Measurements from ENCODE around the gene NUP98.
"Not testable (repeated sequence)": the region's sequence is repeated elsewhere in the genome, so short reads cannot be mapped to it uniquely, and the experiment has no call there.

The NUP98 gene

DNA sequence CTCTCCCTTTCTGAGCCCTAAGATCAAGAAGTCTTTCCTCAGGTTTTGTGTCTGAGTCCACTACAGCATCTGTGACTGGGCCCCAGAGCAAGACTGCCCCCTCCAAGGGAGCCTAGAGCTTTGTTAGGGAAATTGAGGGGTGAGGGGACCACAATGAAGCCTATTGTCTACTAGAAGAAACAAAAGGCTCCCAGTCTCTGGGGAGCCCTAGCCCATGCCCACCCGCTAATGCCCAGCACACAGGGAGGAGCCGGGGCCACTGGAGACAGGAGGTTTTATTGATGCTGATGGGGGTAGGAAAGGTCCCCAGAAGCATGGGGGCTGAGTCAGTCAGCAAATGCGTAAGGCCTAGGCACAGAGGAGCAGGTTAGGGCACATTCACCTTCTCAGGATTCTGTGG, 29.4 kb upstream of the NUP98 start:
- no peak for DNase-seq (ENCODE audit: low read depth in 3 of 3)

- no peak for DNase-seq (ENCODE audit: low read depth in 3 of 3)
These were observed 28.3 kb upstream of the NUP98 start for GRCh38 chr11:3825473-3826154.

DNA sequence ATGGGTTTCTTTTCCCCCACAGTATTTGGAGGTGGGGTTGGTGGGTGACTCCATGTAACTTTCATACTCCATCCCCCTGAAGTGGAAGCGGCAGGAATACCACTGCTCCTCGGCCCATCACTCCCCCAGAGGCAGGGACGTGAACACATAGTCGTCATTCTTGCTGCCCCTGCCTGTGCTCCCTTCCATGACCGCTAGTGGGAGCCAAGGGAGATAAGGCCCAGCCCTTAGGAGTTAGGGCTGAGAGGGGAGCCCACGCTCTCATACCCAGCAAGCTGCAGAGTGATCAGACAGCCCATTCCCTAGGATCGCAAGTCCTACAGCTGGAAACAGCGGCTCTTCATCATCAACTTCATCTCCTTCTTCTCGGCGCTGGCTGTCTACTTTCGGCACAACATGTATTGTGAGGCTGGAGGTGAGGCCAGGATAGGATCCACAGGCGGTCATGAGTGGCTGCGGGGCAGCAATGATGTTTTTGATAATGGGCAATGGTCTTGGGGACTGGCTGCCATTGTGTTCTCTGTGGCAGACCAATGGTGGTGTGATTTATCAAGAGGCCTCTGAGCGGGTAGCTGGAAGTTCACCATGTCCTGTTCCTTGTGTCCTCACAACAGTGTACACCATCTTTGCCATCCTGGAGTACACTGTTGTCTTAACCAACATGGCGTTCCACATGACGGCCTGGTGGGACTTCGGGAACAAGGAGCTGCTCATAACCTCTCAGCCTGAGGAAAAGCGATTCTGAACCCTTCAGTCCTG, 27.5 kb upstream of the NUP98 start:
- peak; percentile 61 to 73 (median 68) for DNase-seq (ENCODE audit: low read depth in 3 of 3)

DNA sequence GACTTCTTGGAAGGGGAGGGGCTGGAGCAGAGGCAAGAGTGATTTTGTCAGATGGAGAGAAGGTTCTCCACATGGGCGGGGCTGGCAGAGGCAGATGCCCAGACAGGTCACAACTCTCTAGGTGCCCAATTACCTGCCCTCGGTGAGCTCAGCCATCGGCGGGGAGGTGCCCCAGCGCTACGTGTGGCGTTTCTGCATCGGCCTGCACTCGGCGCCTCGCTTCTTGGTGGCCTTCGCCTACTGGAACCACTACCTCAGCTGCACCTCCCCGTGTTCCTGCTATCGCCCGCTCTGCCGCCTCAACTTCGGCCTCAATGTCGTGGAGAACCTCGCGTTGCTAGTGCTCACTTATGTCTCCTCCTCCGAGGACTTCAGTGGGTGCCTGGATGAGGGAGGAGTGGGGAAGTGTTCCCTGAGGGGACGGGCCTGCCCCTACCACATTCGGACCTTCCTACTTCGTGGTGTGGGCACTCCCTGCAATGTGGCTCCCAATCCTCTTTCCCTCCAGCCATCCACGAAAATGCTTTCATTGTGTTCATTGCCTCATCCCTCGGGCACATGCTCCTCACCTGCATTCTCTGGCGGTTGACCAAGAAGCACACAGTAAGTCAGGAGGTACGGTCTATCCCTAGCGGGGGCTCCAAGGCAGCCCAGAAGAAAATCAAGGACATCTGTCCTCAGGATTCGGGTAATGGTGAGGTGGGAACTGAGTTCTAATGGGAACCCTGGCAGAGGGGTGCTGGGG, 26.6 kb upstream of the NUP98 start:
- no peak for DNase-seq (ENCODE audit: low read depth in 3 of 3)

DNA sequence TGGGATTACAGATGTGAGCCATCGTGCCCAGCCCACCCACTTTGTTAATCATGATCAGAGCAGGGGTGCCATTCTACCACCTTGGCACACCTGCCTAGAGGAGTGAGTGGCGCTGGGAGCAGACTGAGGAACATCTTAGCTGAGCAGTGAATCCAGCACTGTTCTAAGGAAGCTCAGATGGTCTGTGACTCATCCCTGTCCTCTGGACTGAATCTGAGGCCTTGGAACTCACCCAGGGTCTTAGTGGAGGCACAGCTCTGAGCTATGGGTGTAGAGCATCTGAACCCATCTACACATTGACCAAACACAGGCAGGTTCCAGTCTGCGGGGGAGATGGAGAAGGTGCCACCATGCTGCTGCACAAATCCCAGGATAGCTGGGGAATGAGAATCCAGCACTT, 25.9 kb upstream of the NUP98 start:
- no peak for DNase-seq (ENCODE audit: low read depth in 3 of 3)

- no peak for DNase-seq (ENCODE audit: low read depth in 3 of 3)
These were observed 25.0 kb upstream of the NUP98 start for GRCh38 chr11:3822312-3822711.

- DNase-seq (ENCODE audit: low read depth in 3 of 3) = no peak
These were observed 23.6 kb upstream of the NUP98 start for GRCh38 chr11:3820971-3821370.

DNA sequence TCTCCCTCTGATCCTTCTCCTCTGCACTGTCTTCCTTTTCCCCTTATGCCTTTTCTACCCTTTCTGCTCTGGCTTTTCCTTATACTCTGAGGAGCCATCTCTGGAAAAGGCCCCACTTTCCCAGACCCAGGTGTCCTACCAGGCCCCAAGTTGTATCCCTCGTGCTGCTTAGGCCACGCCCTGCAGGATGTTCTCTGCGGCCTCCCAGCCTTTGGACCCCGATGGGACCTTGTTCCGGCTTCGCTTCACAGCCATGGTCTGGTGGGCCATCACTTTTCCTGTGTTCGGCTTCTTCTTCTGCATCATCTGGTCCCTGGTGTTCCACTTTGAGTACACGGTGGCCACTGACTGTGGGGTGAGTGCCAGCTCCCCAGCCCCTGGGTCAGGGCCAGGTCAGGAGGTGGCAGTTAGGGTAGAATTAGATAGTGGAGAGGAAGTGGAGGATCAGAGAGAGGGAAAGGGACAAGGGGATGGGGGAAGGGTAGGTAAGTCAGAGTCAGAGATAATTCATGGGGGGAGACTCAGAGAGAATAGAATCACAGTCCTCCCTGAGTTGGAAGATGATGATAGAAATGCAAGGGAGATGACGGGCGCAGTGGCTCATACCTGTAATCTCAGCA, 19.9 kb upstream of the NUP98 start:
- no peak for DNase-seq (ENCODE audit: low read depth in 3 of 3)

DNA sequence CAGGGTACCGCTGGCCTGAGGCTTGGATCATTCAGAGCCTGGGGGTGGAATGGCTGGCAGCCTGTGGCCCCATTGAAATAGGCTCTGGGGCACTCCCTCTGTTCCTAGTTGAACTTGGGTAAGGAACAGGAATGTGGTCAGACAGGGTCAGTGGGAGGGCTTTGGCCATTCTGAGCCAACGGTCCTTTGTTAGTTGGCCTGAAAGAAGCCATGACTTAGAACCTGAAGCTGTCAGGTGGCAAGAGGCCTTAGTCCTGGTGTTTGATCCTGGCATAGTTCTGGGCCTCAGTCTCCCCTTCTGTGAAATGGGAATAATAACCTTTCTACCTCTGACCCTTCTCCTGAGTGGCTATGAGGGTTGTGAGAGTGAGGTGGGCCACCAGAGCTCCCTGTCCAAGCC, 19.3 kb upstream of the NUP98 start:
- no peak for DNase-seq (ENCODE audit: low read depth in 3 of 3)

- no peak for DNase-seq (ENCODE audit: low read depth in 3 of 3)
These were observed 18.5 kb upstream of the NUP98 start for GRCh38 chr11:3815845-3816244.

DNA sequence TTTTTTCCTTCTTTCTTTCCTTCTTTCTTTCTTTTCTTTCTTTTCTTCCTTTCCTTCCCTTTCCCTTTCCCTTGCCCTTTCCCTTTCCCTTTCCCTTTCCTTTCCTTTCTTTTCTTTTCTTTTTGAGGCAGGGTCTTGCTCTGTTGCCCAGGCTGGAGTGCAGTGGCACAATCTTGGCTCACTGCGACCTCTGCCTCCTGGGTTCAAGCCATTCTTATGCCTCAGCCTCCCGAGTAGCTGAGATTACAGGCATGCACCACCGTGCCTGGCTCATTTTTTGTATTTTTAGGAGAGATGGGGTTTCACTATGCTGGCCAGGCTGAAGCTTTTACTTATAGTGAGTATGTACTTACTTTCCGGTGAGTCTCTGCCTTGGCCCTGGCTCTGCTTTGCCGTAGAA, 17.5 kb upstream of the NUP98 start:
- DNase-seq (ENCODE audit: low read depth in 3 of 3) = not testable (repeated sequence)

DNA sequence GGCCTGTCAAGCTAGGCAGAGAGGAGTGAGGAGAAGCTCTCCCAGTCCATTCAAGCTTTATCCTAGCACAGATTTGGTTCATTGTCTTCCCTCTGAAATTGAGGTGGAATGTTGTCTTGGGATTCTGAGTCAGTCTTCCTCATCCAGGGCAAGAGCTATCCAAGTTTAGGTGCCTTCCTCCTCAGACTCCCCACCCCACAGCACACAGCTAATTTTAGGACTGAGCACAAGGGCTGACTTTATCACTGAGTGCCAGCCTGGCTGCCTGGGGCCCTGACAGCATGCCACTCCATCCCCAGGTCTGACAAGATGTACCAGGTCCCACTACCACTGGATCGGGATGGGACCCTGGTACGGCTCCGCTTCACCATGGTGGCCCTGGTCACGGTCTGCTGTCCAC, 13.6 kb upstream of the NUP98 start:
- no peak for DNase-seq (ENCODE audit: low read depth in 3 of 3)

DNA sequence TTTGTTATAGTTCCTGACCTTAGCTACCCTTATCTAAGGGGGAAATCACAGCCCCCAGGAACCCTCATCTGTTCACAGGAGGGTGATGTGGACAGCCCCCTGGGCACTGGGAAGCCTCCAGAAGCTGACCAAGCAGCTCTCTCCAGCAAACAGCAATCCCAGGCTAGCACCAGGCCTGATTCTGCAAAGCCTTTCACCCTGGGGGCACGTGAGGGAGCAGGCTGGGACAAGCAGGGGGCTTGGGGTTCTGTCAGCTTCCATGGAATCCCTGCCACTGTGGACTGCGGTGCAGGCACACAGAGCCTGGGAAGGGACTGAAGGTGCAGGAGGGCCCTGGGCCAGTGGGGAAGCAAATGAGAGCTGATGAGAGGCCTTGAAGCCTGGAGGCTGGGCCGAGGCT, 13.1 kb upstream of the NUP98 start:
- DNase-seq (ENCODE audit: low read depth in 3 of 3) = no peak

- DNase-seq (ENCODE audit: low read depth in 3 of 3) = no peak
These were observed 12.2 kb upstream of the NUP98 start for GRCh38 chr11:3809624-3809928.

GRCh38 chr11:3808861-3809623, 11.7 kb upstream of the NUP98 start:
- DNase-seq (ENCODE audit: low read depth in 3 of 3) = no peak

DNA sequence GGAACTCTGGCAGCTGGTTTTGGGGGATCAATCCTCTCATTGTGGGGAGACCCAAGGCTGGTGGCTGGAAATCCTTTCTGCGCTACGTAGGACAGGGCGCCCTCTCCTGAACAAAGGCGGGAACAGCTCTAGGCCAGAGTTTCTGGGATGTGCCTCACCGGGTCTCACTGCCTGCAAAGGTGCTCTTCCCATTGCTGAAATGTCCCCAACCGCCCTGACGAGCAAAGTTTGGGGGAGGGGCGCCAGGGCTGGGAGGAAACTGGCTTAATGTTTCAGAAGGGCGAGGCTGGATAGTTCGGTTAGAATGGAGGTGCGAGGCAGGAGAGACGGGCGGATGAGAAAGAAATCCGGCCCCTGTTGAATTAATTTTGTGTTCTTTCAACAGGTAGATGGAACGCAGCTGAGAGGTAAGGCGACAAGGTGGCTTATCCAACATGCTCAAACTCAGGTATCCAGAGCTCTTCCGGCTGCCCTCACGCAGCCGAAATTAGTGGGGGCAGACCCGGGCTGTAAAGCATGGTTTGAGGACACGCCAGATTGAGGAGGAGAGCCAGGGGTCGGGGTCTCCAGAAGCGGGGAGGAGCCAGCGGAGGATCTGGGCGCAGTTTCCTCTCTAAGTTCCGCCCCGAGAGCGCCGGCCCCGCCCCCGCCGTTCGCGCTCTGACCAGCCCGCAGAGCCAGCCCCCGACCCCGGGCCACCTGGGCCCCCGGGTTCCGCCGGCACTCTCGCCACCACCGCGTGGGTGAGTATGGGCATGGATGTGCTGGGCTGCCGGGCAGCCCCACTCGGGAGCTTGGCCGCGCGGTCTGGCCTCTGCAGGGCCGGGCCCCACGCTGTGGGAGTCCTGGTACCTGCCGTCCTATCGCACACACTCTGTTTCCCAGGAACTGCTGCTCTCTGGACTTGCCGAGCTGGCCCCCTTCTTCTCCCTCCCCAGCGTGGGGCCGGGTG, 10.8 kb upstream of the NUP98 start, which contains the start of gene PGAP2:
Gene PGAP2 (plus strand): TSS at position 652 of the 952 bp plus-strand sequence. CDS start 2,700 bp downstream, outside the sequence.
- DNase-seq (ENCODE audit: low read depth in 3 of 3) = peak in 2 of 3 experiments; percentile 30 to 44

DNA sequence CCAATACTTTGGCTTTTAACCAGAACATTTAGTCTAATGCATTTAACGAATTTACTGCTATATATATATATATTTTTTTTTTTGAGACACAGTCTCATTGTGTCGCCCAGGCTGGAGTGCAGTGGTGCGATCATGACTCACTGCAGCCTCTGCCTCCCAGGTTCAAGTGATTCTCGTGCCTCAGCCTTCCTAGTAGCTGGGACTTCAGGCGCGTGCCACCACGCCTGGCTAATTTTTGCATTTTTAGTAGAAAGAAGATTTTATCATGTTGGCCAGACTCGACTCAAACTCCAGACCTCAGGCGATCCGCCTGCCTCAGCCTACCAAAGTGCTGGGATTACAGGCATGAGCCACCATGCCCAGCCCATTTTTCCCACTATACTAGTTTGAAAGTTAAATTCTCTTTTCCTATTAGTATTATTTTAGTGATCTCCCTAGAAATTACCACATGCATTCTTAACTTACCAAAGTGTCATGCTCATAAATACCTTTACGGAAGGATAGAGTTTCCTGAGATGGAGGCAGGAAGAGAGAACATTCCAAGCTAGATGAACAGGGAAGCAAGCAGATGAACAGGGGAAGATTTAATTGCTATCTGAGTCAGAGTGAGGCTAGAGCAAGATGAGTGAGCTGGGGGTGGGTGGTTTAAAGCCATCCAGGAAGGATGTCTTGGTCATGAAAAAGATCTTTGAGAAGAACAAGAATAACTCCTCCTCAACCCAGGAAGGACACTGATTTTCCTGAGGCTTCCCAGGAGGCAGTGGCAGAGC, 6.6 kb upstream of the NUP98 start:
- no peak for DNase-seq (ENCODE audit: low read depth in 3 of 3)

- DNase-seq (ENCODE audit: low read depth in 3 of 3) = no peak
These were observed 4.8 kb upstream of the NUP98 start for GRCh38 chr11:3802011-3802790.

GRCh38 chr11:3799873-3800272, 2.5 kb upstream of the NUP98 start:
- DNase-seq (ENCODE audit: low read depth in 3 of 3) = no peak
